HL-60 (cell line): ENCODE measurements around the gene ADAM33.

Experiments used
- DNase-seq, 2 experiments: peaks; one replicate each; pipeline ENCODE4 v3.0.0-alpha.2; 2010 to 2020; ENCODE audit warnings: low read depth in 1 of 2, low spot score in 1 of 2
- H3K27ac ChIP-seq: fragments of 250-450 bp; sonication (Bioruptor Pico); replicated peaks from 2 replicates; pipeline ENCODE4 v1.5.1; 2020; ENCODE audit warnings: mild to moderate bottlenecking, moderate library complexity
- H3K27me3 ChIP-seq: fragments of 250-450 bp; sonication (Bioruptor Pico); 2 replicates; pipeline ENCODE4 v1.5.1; 2021; ENCODE audit warnings: mild to moderate bottlenecking, moderate library complexity; ENCODE audit not compliant: insufficient read depth, poor library complexity, severe bottlenecking
- H3K4me3 ChIP-seq: replicated peaks from 2 replicates; pipeline ENCODE4 v1.5.1; 2011; ENCODE audit warnings: mild to moderate bottlenecking, control low read depth, low read length; ENCODE audit not compliant: insufficient read depth
- CTCF ChIP-seq: IDR thresholded peaks from one replicate; pipeline ENCODE4 v1.5.1; 2011; ENCODE audit warnings: low read length, control low read depth, inconsistent platforms; ENCODE audit not compliant: insufficient read depth
- GABPA ChIP-seq: IDR thresholded peaks from 2 replicates; pipeline ENCODE4 v1.6.1; 2012; ENCODE audit warnings: low read depth
- POLR2AphosphoS5 ChIP-seq: IDR thresholded peaks from 2 replicates; pipeline ENCODE4 v1.6.1; 2012; ENCODE audit warnings: low read depth
- REST ChIP-seq: IDR thresholded peaks from 2 replicates; pipeline ENCODE4 v1.6.1; 2012; ENCODE audit warnings: low read depth; ENCODE audit not compliant: insufficient replicate concordance
- SPI1 ChIP-seq: IDR thresholded peaks from 2 replicates; pipeline ENCODE4 v1.6.1; 2012; ENCODE audit warnings: low read depth, mild to moderate bottlenecking, borderline replicate concordance

ADAM33 gene

GRCh38 chr20:3696200-3696599 is 14.4 kb upstream of the ADAM33 start:
- Histone ChIP-seq H3K27ac (no peak overlapping the region), H3K27me3 (no peaks in the 10 kb centered on the region), H3K4me3 (no peak overlapping the region)
- no peak for DNase-seq
- TF ChIP-seq POLR2AphosphoS5: no peak
- TF ChIP-seq CTCF: peak; percentile 19

- TF ChIP-seq GABPA: no peak
- no peak for TF ChIP-seq SPI1
- TF ChIP-seq POLR2AphosphoS5: no peak
- TF ChIP-seq CTCF: no peak
- no peak for TF ChIP-seq REST
- no peak for DNase-seq
- H3K27me3 ChIP-seq: no peaks in the 10 kb centered on the region
- no peak overlapping the region for H3K4me3 ChIP-seq
- no peak overlapping the region for H3K27ac ChIP-seq
Measured at GRCh38 chr20:3694864-3695263, 13.1 kb upstream of the ADAM33 start.

GRCh38 chr20:3693376-3693775 is 11.6 kb upstream of the ADAM33 start:
- no peak overlapping the region for H3K27ac ChIP-seq

More at GRCh38 chr20:3693376-3693775, 11.6 kb upstream of the ADAM33 start:
- no peak for DNase-seq
- no peak for TF ChIP-seq REST
- no peak for TF ChIP-seq SPI1
- no peak for TF ChIP-seq GABPA
- no peak for TF ChIP-seq CTCF
- TF ChIP-seq POLR2AphosphoS5: no peak
- Histone ChIP-seq H3K4me3 (no peak overlapping the region), H3K27me3 (no peaks in the 10 kb centered on the region)
